ENCODE measurements around the gene C3orf52. TPM values are rescaled to one million over a fixed set of nuclear protein-coding genes. Genes with fewer than 3 reads are reported as not detected.

C3orf52 gene
- polyA plus RNA-seq, 1 donor from 2014 or later: 0.21 TPM

DNA sequence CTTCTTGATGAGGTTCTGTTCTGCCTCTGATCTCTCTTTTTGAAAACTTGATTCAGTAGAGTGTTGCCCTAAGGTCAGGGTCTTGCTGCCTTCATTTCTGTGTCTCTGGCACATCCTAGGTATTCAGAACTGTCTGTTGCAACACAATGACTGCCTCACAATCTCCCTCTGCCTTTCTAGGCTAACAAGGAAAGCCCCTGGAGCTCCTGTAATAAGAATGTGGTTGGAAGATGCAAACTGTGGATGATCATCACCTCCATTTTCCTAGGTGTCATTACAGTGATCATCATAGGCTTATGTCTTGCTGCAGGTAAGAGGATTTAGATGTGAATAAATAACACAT is 7.0 kb downstream of the C3orf52 start:
- Histone ChIP-seq H3K9ac (ENCODE audit: low read length) (no peak overlapping the region), H2AFZ (ENCODE audit: low read depth, low read length) (no peak overlapping the region), H3K36me3 (ENCODE audit: insufficient read depth, low read length) (no peaks in the 10 kb centered on the region), H3K9me2 (ENCODE audit: insufficient read depth, low read length) (no peaks in the 10 kb centered on the region), H3K27ac (ENCODE audit: low read length) (no peak overlapping the region), H3K79me2 (replicated peaks; ENCODE audit: insufficient read depth, low read length) (no peaks in the 10 kb centered on the region), H3K4me2 (ENCODE audit: low read length) (no peak overlapping the region), H3F3A (ENCODE audit: insufficient read depth, low read length, poor library complexity, severe bottlenecking) (no peaks in the 10 kb centered on the region), H4K20me1 (ENCODE audit: insufficient read depth) (no peaks in the 10 kb centered on the region), H3K27me3 (ENCODE audit: insufficient read depth, low read depth, low read length) (no peaks in the 10 kb centered on the region), H3K9me3 (ENCODE audit: low read length) (no peaks in the 10 kb centered on the region), H3K4me3 (ENCODE audit: low read length) (no peak overlapping the region)
- TF ChIP-seq EP300 (conservative IDR thresholded peaks at IDR 0.05; ENCODE audit: poor library complexity, severe bottlenecking) (no peak), MXI1 (conservative IDR thresholded peaks at IDR 0.05; ENCODE audit: poor library complexity, severe bottlenecking) (no peak), TAF1 (IDR thresholded peaks at IDR 0.05; ENCODE audit: low read depth) (no peak)
- TF ChIP-seq, protein P1, sequence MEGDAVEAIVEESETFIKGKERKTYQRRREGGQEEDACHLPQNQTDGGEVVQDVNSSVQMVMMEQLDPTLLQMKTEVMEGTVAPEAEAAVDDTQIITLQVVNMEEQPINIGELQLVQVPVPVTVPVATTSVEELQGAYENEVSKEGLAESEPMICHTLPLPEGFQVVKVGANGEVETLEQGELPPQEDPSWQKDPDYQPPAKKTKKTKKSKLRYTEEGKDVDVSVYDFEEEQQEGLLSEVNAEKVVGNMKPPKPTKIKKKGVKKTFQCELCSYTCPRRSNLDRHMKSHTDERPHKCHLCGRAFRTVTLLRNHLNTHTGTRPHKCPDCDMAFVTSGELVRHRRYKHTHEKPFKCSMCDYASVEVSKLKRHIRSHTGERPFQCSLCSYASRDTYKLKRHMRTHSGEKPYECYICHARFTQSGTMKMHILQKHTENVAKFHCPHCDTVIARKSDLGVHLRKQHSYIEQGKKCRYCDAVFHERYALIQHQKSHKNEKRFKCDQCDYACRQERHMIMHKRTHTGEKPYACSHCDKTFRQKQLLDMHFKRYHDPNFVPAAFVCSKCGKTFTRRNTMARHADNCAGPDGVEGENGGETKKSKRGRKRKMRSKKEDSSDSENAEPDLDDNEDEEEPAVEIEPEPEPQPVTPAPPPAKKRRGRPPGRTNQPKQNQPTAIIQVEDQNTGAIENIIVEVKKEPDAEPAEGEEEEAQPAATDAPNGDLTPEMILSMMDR (IDR thresholded peaks at IDR 0.05; ENCODE audit: poor library complexity, severe bottlenecking): no peak
- TF ChIP-seq, protein P2, sequence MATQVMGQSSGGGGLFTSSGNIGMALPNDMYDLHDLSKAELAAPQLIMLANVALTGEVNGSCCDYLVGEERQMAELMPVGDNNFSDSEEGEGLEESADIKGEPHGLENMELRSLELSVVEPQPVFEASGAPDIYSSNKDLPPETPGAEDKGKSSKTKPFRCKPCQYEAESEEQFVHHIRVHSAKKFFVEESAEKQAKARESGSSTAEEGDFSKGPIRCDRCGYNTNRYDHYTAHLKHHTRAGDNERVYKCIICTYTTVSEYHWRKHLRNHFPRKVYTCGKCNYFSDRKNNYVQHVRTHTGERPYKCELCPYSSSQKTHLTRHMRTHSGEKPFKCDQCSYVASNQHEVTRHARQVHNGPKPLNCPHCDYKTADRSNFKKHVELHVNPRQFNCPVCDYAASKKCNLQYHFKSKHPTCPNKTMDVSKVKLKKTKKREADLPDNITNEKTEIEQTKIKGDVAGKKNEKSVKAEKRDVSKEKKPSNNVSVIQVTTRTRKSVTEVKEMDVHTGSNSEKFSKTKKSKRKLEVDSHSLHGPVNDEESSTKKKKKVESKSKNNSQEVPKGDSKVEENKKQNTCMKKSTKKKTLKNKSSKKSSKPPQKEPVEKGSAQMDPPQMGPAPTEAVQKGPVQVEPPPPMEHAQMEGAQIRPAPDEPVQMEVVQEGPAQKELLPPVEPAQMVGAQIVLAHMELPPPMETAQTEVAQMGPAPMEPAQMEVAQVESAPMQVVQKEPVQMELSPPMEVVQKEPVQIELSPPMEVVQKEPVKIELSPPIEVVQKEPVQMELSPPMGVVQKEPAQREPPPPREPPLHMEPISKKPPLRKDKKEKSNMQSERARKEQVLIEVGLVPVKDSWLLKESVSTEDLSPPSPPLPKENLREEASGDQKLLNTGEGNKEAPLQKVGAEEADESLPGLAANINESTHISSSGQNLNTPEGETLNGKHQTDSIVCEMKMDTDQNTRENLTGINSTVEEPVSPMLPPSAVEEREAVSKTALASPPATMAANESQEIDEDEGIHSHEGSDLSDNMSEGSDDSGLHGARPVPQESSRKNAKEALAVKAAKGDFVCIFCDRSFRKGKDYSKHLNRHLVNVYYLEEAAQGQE (IDR thresholded peaks at IDR 0.05; ENCODE audit: borderline replicate concordance): no peak

DNA sequence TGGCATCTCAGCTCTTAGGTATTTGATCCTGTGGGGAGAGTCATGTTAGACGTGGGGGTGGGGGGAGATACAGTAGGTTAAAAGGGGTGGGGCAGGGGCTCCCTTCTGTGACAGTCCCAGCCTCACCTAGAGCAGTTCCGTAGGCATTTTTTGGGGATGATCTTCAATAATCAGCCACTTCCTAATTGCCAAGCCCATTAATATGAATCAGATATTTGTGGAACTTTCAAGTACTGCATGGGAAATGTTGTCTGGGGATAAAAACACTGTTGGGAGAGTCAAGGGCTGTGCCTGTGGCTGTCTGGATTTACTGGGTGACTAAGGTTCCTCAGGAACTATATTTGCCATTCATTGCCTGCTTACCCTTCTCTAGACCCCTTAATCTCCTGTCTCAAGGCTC is 9.5 kb downstream of the C3orf52 start:
- no peaks in the 10 kb centered on the region for H3F3A ChIP-seq (ENCODE audit: insufficient read depth, low read length, poor library complexity, severe bottlenecking)
- H3K4me2 ChIP-seq (ENCODE audit: low read length): no peak overlapping the region
- TF ChIP-seq RAD21 (conservative IDR thresholded peaks at IDR 0.05): no peak
- no peak for TF ChIP-seq EP300 (conservative IDR thresholded peaks at IDR 0.05; ENCODE audit: poor library complexity, severe bottlenecking)
- TF ChIP-seq TAF1 (IDR thresholded peaks at IDR 0.05; ENCODE audit: low read depth): no peak
- TF ChIP-seq SMC3 (conservative IDR thresholded peaks at IDR 0.05; ENCODE audit: poor library complexity): no peak
- H3K27me3 ChIP-seq (ENCODE audit: insufficient read depth, low read depth, low read length): no peaks in the 10 kb centered on the region
- no peak overlapping the region for H3K4me3 ChIP-seq (ENCODE audit: low read length)
- no peak overlapping the region for H3K9ac ChIP-seq (ENCODE audit: low read length)
- no peaks in the 10 kb centered on the region for H4K20me1 ChIP-seq (ENCODE audit: insufficient read depth)
- H3K79me2 ChIP-seq (replicated peaks; ENCODE audit: insufficient read depth, low read length): no peaks in the 10 kb centered on the region
- no peak overlapping the region for H2AFZ ChIP-seq (ENCODE audit: low read depth, low read length)
- no peak overlapping the region for H3K27ac ChIP-seq (ENCODE audit: low read length)
- no peaks in the 10 kb centered on the region for H3K9me2 ChIP-seq (ENCODE audit: insufficient read depth, low read length)
- no peaks in the 10 kb centered on the region for H3K9me3 ChIP-seq (ENCODE audit: low read length)
- H3K36me3 ChIP-seq (ENCODE audit: insufficient read depth, low read length): no peaks in the 10 kb centered on the region

DNA sequence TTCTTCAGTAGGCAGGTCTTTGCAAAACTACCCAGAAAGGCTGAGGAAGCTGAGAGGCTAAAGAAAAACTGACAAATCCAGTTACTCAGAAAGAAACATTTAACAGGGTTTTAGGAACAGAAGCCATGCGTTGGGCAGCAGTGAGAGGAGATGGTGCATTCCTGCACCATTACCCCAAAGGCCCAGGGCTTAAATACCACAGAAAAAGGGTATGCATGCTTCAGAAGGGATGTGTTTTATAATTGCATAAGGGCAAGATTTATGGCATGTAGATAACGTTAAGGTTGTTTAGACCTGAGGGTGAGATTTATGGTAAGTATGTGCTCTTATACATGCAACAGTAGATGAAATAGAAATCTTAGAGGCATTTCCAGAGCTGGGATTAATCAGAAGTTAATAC is 10.0 kb downstream of the C3orf52 start:
- Histone ChIP-seq H3K36me3 (ENCODE audit: insufficient read depth, low read length) (no peaks in the 10 kb centered on the region), H4K20me1 (ENCODE audit: insufficient read depth) (no peaks in the 10 kb centered on the region), H2AFZ (ENCODE audit: low read depth, low read length) (no peak overlapping the region), H3K27ac (ENCODE audit: low read length) (no peak overlapping the region), H3F3A (ENCODE audit: insufficient read depth, low read length, poor library complexity, severe bottlenecking) (no peaks in the 10 kb centered on the region), H3K9me3 (ENCODE audit: low read length) (no peaks in the 10 kb centered on the region), H3K27me3 (ENCODE audit: insufficient read depth, low read depth, low read length) (no peaks in the 10 kb centered on the region), H3K4me3 (ENCODE audit: low read length) (no peak overlapping the region), H3K9ac (ENCODE audit: low read length) (no peak overlapping the region), H3K4me2 (ENCODE audit: low read length) (no peak overlapping the region), H3K9me2 (ENCODE audit: insufficient read depth, low read length) (no peaks in the 10 kb centered on the region), H3K79me2 (replicated peaks; ENCODE audit: insufficient read depth, low read length) (no peaks in the 10 kb centered on the region)
- TF ChIP-seq TAF1 (IDR thresholded peaks at IDR 0.05; ENCODE audit: low read depth) (no peak), EZH2 (IDR thresholded peaks at IDR 0.05; ENCODE audit: borderline replicate concordance, insufficient read depth, low read length, poor library complexity, severe bottlenecking) (no peak), POLR2AphosphoS5 (IDR thresholded peaks at IDR 0.05) (no peak), MXI1 (conservative IDR thresholded peaks at IDR 0.05; ENCODE audit: poor library complexity, severe bottlenecking) (no peak), RAD21 (conservative IDR thresholded peaks at IDR 0.05) (no peak), EP300 (conservative IDR thresholded peaks at IDR 0.05; ENCODE audit: poor library complexity, severe bottlenecking) (no peak), SMC3 (conservative IDR thresholded peaks at IDR 0.05; ENCODE audit: poor library complexity) (no peak)
- TF ChIP-seq, protein P2 (IDR thresholded peaks at IDR 0.05; ENCODE audit: borderline replicate concordance): no peak
- TF ChIP-seq, protein P1 (IDR thresholded peaks at IDR 0.05; ENCODE audit: poor library complexity, severe bottlenecking): no peak
